GM23338 (cell line): ENCODE results near the gene DDX41. TPM values are rescaled to one million over a fixed set of nuclear protein-coding genes. Genes with fewer than 3 reads are reported as not detected.

ENCODE experiments used
- ATAC-seq: fragments of 200-7000 bp; cut with Tn5 transposase; 3 replicates; pipeline ENCODE4 v1.9.1; 2020
- DNase-seq: peaks from one replicate; pipeline ENCODE4 v3.0.0-alpha.2; 2015; ENCODE audit warnings: low spot score
- H2AFZ ChIP-seq: fragments of 200-600 bp; sonication (generic); 2 replicates; pipeline ENCODE4 v1.8.0; 2016; ENCODE audit warnings: antibody characterized with exemption, mild to moderate bottlenecking, moderate library complexity
- H3F3A ChIP-seq: fragments of 200-600 bp; sonication (generic); replicated peaks from 2 replicates; pipeline ENCODE4 v1.8.0; 2017; ENCODE audit warnings: antibody characterized with exemption, mixed run types, low read depth
- H3K27ac ChIP-seq: fragments of 200-600 bp; sonication (generic); 2 replicates; pipeline ENCODE4 v1.6.1; 2016; ENCODE audit warnings: low read depth
- H3K27me3 ChIP-seq: fragments of 200-600 bp; sonication (generic); 2 replicates; pipeline ENCODE4 v1.8.0; 2016; ENCODE audit warnings: mild to moderate bottlenecking, mixed run types, moderate library complexity; ENCODE audit not compliant: insufficient read depth
- H3K36me3 ChIP-seq: fragments of 200-600 bp; sonication (generic); 2 replicates; pipeline ENCODE4 v1.8.0; 2016; ENCODE audit warnings: mild to moderate bottlenecking; ENCODE audit not compliant: insufficient read depth
- H3K4me1 ChIP-seq: fragments of 200-600 bp; sonication (generic); 2 replicates; pipeline ENCODE4 v1.8.0; 2016; ENCODE audit warnings: mild to moderate bottlenecking, moderate library complexity; ENCODE audit not compliant: insufficient read depth
- H3K4me2 ChIP-seq: fragments of 200-600 bp; sonication (generic); 2 replicates; pipeline ENCODE4 v1.7.1; 2017; ENCODE audit warnings: mixed run types
- H3K4me3 ChIP-seq: fragments of 200-600 bp; sonication (generic); 2 replicates; pipeline ENCODE4 v1.6.1; 2016; ENCODE audit warnings: mixed run types
- H3K79me2 ChIP-seq: fragments of 200-600 bp; sonication (generic); replicated peaks from 2 replicates; pipeline ENCODE4 v1.8.0; 2017; ENCODE audit warnings: mild to moderate bottlenecking; ENCODE audit not compliant: insufficient read depth
- H3K9me2 ChIP-seq: fragments of 200-600 bp; sonication (generic); 2 replicates; pipeline ENCODE4 v1.8.0; 2017; ENCODE audit not compliant: insufficient read depth
- H4K20me1 ChIP-seq: fragments of 200-600 bp; sonication (generic); replicated peaks from 2 replicates; pipeline ENCODE4 v1.8.0; 2017; ENCODE audit warnings: mild to moderate bottlenecking; ENCODE audit not compliant: insufficient read depth
- H3K27ac Mint-ChIP-seq: 2 replicates; pipeline ENCODE4 v1.8.0; 2020; ENCODE audit warnings: inconsistent platforms, mild to moderate bottlenecking, moderate library complexity, mixed read lengths
- H3K27me3 Mint-ChIP-seq: 3 replicates; pipeline ENCODE4 v1.8.0; 2022; ENCODE audit warnings: low read depth, mild to moderate bottlenecking, moderate library complexity, mixed read lengths, inconsistent platforms; ENCODE audit not compliant: insufficient read depth, poor library complexity
- H3K36me3 Mint-ChIP-seq: 3 replicates; pipeline ENCODE4 v1.8.0; 2021; ENCODE audit warnings: low read depth, mild to moderate bottlenecking, inconsistent platforms, moderate library complexity, mixed read lengths
- H3K4me1 Mint-ChIP-seq: 3 replicates; pipeline ENCODE4 v1.8.0; 2020; ENCODE audit warnings: mild to moderate bottlenecking, inconsistent platforms, mixed read lengths
- H3K4me3 Mint-ChIP-seq: 3 replicates; pipeline ENCODE4 v1.8.0; 2021; ENCODE audit warnings: moderate library complexity, mild to moderate bottlenecking, inconsistent platforms, mixed read lengths
- H3K9me3 Mint-ChIP-seq: 3 replicates; pipeline ENCODE4 v1.8.0; 2020; ENCODE audit warnings: moderate library complexity, mild to moderate bottlenecking, inconsistent platforms, mixed read lengths
- CREB1 ChIP-seq: fragments of 250-450 bp; sonication (Bioruptor Pico); IDR thresholded peaks from 2 replicates; pipeline ENCODE4 v1.5.0; 2020; ENCODE audit warnings: low read depth, mild to moderate bottlenecking, moderate library complexity
- EZH2 ChIP-seq: fragments of 200-600 bp; sonication (generic); IDR thresholded peaks from one replicate; pipeline ENCODE4 v1.8.0; 2017; ENCODE audit warnings: antibody characterized with exemption, mild to moderate bottlenecking, low read depth; ENCODE audit not compliant: unreplicated experiment
- EZH2phosphoT487 ChIP-seq: fragments of 200-600 bp; sonication (generic); IDR thresholded peaks from one replicate; pipeline ENCODE4 v1.8.1; 2018; ENCODE audit warnings: antibody characterized with exemption; ENCODE audit not compliant: unreplicated experiment
- JUNB ChIP-seq: IDR thresholded peaks from one replicate; pipeline ENCODE4 v1.6.1; 2016; ENCODE audit warnings: antibody characterized with exemption; ENCODE audit not compliant: unreplicated experiment
- NANOG ChIP-seq: IDR thresholded peaks from 2 replicates; pipeline ENCODE4 v1.6.1; 2016; ENCODE audit warnings: antibody characterized with exemption, borderline replicate concordance
- POLR2AphosphoS5 ChIP-seq: IDR thresholded peaks from 2 replicates; pipeline ENCODE4 v1.6.1; 2016; ENCODE audit warnings: antibody characterized with exemption, low read depth
- STAT1 ChIP-seq: IDR thresholded peaks from one replicate; pipeline ENCODE4 v1.6.1; 2016; ENCODE audit warnings: antibody characterized with exemption; ENCODE audit not compliant: unreplicated experiment
- ZNF114 ChIP-seq: fragments of 250-450 bp; sonication (Bioruptor Pico); IDR thresholded peaks from 2 replicates; pipeline ENCODE4 v1.5.0; 2020; ENCODE audit warnings: mild to moderate bottlenecking, moderate library complexity
- ZNF331 ChIP-seq: fragments of 250-450 bp; sonication (Bioruptor Pico); IDR thresholded peaks from 2 replicates; pipeline ENCODE4 v1.5.0; 2020; ENCODE audit warnings: low read depth, mild to moderate bottlenecking, moderate library complexity
- polyA plus RNA-seq: library from polyadenylated mRNA; unstranded; fragments of >200 nt; fragmentation: Nextera tagmentation; extraction: Ambion mirVana; gene quantifications from 2 replicates; pipeline ENCODE4 v1.2.1, GENCODE V29; 2016
- total RNA-seq: library from RNA; depleted of rRNA; stranded (reverse); fragments of >200 nt; shearing (Covaris generic); gene quantifications from 2 replicates; pipeline ENCODE4 v1.2.3, GENCODE V29; 2014
- TF ChIP-seq, protein P1 (sequence below): IDR thresholded peaks from 2 replicates; pipeline ENCODE4 v1.6.1; 2016; ENCODE audit warnings: antibody characterized with exemption
- TF ChIP-seq, protein P2 (sequence below), 2 experiments: fragments of 200-600 bp in 1 of 2; sonication (generic) in 1 of 2; conservative IDR thresholded peaks; 2 replicates each; pipeline versions ENCODE4 v1.5.1 to v1.6.1; 2016 to 2017; ENCODE audit warnings: antibody characterized with exemption in 2 of 2, low read depth in 2 of 2, mild to moderate bottlenecking in 2 of 2, moderate library complexity in 1 of 2
- TF ChIP-seq, protein P3 (sequence below): fragments of 250-450 bp; sonication (Bioruptor Pico); IDR thresholded peaks from 2 replicates; pipeline ENCODE4 v1.5.0; 2020; ENCODE audit warnings: mild to moderate bottlenecking, moderate library complexity
- TF ChIP-seq, protein P4 (sequence below): IDR thresholded peaks from one replicate; pipeline ENCODE4 v1.6.1; 2018; ENCODE audit warnings: antibody characterized with exemption; ENCODE audit not compliant: unreplicated experiment

Gene DDX41
- total and polyA plus RNA-seq, 2 experiments from 2014 or later, result 67.1 to 139 TPM

DNA sequence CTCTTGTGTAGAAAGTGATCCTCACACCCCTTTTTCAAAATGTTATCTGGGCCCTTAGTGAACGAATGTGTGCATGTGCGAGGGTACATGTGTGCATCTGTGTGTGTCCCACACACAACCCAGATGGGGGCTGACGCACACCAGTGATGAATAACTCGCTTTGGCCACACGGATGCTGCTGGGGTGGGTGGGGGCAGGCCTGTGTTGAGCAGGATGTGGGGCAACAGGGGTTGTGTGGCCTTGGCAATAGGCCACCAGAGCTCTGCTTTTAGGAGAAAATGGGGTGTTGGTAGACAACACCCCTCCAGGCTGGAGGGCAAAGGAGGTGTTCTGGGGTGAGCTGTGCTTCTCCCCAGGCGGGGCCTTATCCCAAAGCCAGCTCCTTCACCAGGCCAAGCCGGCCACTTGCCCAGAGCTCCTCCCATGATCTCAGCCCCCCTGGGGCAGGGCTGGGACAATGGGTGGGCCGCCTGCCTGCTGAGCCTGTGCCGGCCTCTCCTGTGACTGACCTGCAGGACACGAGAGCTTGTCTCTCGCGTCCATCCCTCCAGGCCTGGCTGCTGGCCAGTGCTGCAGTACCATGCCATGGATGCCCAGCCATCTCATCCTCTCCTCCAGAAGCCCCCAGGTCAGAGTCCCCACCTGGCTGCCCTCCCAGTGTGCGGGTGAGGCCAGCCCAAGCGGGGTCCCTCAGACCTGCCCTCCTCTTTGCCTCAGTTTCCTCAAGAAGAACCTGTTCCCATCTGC lies 45.0 kb downstream of the DDX41 start:
- Histone ChIP-seq H3K27ac (peak overlapping the region; percentile 55; the same call in 1 of the 2 replicates), H3K27me3 (no peaks in the 10 kb centered on the region), H3K79me2 (peaks cover 50% of the 10 kb centered on the region), H2AFZ (no peak overlapping the region), H3K9me2 (no peaks in the 10 kb centered on the region), H3F3A (peaks cover 38% of the 10 kb centered on the region), H3K4me2 (peak overlapping the region; percentile 92), H3K4me1 (peaks cover 54% of the 10 kb centered on the region), H3K36me3 (peaks cover 15% of the 10 kb centered on the region; the same call in 1 of the 2 replicates), H3K4me3 (peak overlapping the region; percentile 97), H4K20me1 (peaks cover 37% of the 10 kb centered on the region)
- H3K36me3 Mint-ChIP-seq, result peaks cover 53% of the 10 kb centered on the region
- ATAC-seq (no peak), DNase-seq (no peak)
- no peaks in the 10 kb centered on the region; the same call in 1 of the 3 replicates for H3K9me3 Mint-ChIP-seq
- peak overlapping the region; percentile 62 for H3K27ac Mint-ChIP-seq
- H3K27me3 Mint-ChIP-seq, result peaks cover 30% of the 10 kb centered on the region
- peak overlapping the region; percentile 83 for H3K4me3 Mint-ChIP-seq
- TF ChIP-seq POLR2AphosphoS5, result no peak
- TF ChIP-seq EZH2phosphoT487, result no peak
- no peak for TF ChIP-seq EZH2
- TF ChIP-seq, protein P1, sequence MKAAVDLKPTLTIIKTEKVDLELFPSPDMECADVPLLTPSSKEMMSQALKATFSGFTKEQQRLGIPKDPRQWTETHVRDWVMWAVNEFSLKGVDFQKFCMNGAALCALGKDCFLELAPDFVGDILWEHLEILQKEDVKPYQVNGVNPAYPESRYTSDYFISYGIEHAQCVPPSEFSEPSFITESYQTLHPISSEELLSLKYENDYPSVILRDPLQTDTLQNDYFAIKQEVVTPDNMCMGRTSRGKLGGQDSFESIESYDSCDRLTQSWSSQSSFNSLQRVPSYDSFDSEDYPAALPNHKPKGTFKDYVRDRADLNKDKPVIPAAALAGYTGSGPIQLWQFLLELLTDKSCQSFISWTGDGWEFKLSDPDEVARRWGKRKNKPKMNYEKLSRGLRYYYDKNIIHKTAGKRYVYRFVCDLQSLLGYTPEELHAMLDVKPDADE, result no peak
- no peak for TF ChIP-seq CREB1 (CRISPR knock-in tag)
- TF ChIP-seq, protein P2, sequence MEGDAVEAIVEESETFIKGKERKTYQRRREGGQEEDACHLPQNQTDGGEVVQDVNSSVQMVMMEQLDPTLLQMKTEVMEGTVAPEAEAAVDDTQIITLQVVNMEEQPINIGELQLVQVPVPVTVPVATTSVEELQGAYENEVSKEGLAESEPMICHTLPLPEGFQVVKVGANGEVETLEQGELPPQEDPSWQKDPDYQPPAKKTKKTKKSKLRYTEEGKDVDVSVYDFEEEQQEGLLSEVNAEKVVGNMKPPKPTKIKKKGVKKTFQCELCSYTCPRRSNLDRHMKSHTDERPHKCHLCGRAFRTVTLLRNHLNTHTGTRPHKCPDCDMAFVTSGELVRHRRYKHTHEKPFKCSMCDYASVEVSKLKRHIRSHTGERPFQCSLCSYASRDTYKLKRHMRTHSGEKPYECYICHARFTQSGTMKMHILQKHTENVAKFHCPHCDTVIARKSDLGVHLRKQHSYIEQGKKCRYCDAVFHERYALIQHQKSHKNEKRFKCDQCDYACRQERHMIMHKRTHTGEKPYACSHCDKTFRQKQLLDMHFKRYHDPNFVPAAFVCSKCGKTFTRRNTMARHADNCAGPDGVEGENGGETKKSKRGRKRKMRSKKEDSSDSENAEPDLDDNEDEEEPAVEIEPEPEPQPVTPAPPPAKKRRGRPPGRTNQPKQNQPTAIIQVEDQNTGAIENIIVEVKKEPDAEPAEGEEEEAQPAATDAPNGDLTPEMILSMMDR (conservative IDR thresholded peaks at IDR 0.05; ENCODE audit: low read depth in 2 of 2), result no peak
- TF ChIP-seq NANOG, result no peak
- TF ChIP-seq ZNF331 (CRISPR knock-in tag), result no peak
- no peak for TF ChIP-seq STAT1
- TF ChIP-seq, protein P3, sequence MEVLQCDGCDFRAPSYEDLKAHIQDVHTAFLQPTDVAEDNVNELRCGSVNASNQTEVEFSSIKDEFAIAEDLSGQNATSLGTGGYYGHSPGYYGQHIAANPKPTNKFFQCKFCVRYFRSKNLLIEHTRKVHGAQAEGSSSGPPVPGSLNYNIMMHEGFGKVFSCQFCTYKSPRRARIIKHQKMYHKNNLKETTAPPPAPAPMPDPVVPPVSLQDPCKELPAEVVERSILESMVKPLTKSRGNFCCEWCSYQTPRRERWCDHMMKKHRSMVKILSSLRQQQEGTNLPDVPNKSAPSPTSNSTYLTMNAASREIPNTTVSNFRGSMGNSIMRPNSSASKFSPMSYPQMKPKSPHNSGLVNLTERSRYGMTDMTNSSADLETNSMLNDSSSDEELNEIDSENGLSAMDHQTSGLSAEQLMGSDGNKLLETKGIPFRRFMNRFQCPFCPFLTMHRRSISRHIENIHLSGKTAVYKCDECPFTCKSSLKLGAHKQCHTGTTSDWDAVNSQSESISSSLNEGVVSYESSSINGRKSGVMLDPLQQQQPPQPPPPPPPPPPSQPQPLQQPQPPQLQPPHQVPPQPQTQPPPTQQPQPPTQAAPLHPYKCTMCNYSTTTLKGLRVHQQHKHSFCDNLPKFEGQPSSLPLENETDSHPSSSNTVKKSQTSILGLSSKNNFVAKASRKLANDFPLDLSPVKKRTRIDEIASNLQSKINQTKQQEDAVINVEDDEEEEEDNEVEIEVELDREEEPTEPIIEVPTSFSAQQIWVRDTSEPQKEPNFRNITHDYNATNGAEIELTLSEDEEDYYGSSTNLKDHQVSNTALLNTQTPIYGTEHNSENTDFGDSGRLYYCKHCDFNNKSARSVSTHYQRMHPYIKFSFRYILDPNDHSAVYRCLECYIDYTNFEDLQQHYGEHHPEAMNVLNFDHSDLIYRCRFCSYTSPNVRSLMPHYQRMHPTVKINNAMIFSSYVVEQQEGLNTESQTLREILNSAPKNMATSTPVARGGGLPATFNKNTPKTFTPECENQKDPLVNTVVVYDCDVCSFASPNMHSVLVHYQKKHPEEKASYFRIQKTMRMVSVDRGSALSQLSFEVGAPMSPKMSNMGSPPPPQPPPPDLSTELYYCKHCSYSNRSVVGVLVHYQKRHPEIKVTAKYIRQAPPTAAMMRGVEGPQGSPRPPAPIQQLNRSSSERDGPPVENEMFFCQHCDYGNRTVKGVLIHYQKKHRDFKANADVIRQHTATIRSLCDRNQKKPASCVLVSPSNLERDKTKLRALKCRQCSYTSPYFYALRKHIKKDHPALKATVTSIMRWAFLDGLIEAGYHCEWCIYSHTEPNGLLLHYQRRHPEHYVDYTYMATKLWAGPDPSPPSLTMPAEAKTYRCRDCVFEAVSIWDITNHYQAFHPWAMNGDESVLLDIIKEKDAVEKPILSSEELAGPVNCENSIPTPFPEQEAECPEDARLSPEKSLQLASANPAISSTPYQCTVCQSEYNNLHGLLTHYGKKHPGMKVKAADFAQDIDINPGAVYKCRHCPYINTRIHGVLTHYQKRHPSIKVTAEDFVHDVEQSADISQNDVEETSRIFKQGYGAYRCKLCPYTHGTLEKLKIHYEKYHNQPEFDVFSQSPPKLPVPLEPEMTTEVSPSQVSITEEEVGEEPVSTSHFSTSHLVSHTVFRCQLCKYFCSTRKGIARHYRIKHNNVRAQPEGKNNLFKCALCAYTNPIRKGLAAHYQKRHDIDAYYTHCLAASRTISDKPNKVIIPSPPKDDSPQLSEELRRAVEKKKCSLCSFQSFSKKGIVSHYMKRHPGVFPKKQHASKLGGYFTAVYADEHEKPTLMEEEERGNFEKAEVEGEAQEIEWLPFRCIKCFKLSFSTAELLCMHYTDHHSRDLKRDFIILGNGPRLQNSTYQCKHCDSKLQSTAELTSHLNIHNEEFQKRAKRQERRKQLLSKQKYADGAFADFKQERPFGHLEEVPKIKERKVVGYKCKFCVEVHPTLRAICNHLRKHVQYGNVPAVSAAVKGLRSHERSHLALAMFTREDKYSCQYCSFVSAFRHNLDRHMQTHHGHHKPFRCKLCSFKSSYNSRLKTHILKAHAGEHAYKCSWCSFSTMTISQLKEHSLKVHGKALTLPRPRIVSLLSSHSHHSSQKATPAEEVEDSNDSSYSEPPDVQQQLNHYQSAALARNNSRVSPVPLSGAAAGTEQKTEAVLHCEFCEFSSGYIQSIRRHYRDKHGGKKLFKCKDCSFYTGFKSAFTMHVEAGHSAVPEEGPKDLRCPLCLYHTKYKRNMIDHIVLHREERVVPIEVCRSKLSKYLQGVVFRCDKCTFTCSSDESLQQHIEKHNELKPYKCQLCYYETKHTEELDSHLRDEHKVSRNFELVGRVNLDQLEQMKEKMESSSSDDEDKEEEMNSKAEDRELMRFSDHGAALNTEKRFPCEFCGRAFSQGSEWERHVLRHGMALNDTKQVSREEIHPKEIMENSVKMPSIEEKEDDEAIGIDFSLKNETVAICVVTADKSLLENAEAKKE (CRISPR knock-in tag), result no peak
- TF ChIP-seq ZNF114 (CRISPR knock-in tag), result no peak
- TF ChIP-seq, protein P4, sequence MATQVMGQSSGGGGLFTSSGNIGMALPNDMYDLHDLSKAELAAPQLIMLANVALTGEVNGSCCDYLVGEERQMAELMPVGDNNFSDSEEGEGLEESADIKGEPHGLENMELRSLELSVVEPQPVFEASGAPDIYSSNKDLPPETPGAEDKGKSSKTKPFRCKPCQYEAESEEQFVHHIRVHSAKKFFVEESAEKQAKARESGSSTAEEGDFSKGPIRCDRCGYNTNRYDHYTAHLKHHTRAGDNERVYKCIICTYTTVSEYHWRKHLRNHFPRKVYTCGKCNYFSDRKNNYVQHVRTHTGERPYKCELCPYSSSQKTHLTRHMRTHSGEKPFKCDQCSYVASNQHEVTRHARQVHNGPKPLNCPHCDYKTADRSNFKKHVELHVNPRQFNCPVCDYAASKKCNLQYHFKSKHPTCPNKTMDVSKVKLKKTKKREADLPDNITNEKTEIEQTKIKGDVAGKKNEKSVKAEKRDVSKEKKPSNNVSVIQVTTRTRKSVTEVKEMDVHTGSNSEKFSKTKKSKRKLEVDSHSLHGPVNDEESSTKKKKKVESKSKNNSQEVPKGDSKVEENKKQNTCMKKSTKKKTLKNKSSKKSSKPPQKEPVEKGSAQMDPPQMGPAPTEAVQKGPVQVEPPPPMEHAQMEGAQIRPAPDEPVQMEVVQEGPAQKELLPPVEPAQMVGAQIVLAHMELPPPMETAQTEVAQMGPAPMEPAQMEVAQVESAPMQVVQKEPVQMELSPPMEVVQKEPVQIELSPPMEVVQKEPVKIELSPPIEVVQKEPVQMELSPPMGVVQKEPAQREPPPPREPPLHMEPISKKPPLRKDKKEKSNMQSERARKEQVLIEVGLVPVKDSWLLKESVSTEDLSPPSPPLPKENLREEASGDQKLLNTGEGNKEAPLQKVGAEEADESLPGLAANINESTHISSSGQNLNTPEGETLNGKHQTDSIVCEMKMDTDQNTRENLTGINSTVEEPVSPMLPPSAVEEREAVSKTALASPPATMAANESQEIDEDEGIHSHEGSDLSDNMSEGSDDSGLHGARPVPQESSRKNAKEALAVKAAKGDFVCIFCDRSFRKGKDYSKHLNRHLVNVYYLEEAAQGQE, result no peak
- TF ChIP-seq JUNB, result no peak
- H3K4me1 Mint-ChIP-seq, result peaks cover 56% of the 10 kb centered on the region
